ENCODE data around the gene DRAM1. TPM values are rescaled to one million over a fixed set of nuclear protein-coding genes. Genes with fewer than 3 reads are reported as not detected.
"Not testable (repeated sequence)": the region's sequence is repeated elsewhere in the genome, so short reads cannot be mapped to it uniquely, and the experiment has no call there.

DRAM1 gene
- total and polyA plus RNA-seq, 2 of the 4 experiments (the other 2 are of a cell fraction) = 20.0 to 27.2 TPM

DNA sequence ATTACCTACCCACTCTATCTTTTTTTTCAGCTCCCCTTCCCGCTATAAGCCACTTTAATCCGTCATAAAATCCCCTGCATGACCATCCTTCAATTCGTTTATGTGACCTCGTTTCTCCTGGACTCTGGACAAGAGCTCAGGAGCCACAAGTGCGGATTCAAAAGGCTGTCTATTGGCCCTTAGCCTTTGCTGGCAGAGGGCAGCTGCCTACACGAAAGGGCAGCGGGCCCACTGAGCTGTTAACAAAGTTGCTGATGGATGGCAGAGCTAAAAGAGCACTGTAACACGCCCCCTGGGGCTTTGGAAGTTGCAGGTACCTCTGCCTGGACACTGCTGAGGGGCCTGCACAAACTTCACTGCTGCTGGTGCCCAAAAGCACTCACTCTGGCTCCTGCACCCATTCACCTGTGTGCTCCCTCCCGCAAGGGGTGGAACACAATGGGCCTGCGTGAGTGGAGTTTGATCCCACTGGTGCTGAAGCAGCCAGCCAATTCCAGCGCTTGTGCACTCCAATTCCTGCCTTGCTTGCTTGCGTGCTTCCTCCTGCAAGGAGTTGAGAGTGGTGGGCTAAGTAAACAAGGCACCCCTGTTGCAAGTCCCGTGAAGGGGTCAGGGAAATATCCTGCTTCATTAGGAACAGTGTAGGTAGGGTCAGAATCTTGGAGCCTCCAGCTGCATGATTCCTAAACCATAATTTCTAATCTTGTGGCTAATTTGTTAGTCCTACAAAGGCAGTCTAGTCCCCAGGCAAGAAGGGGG lies 10.6 kb upstream of the DRAM1 start (continued):
- no peak for TF ChIP-seq BHLHE40 (IDR thresholded peaks at IDR 0.05; ENCODE audit: low read depth, low read length)

DNA sequence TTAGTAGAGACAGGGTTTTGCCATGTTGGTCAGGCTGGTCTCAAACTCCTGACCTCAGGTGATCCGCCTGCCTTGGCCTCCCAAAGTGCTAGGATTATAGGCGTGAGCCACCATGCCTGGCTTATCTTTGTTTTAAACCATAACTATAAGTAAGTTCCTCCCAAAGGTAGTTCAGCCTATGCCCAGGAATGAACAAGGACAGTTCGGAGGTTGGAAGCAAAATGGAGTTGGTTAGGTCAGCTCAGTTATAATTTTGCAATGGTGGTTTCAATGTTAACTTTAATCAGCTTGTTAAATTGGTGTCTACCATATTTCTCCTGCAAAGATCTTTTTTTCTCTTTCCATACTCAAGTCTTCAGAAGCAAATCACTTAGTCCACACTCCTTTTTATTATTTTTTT lies 9.8 kb upstream of the DRAM1 start:
- H3K23ac ChIP-seq (ENCODE audit: low read depth, low read length); ATAC-seq (ENCODE audit: low read depth); in situ Hi-C loops (cut with MboI; ENCODE audit: low sequenced_read_pairs); H4K5ac ChIP-seq (ENCODE audit: low read depth, low read length); H3K36me3 ChIP-seq (ENCODE audit: control insufficient read depth, insufficient read depth, low read length); H2BK120ac ChIP-seq (ENCODE audit: low read depth, low read length); H3K4me1 ChIP-seq (ENCODE audit: control insufficient read depth, insufficient read depth, low read length); H2AK9ac ChIP-seq (replicated peaks; ENCODE audit: low read depth, low read length, poor library complexity); H2BK20ac ChIP-seq (ENCODE audit: low read depth, low read length); H3K9ac ChIP-seq (ENCODE audit: low read depth, low read length); H3K79me1 ChIP-seq (ENCODE audit: low read depth in 1 of 2, low read length in 2 of 2); H4K91ac ChIP-seq (ENCODE audit: insufficient read depth, low read depth, low read length); H2AFZ ChIP-seq (replicated peaks; ENCODE audit: low read length, poor library complexity); dilution Hi-C loops (cut with HindIII; ENCODE audit: low sequenced_read_pairs, unreplicated experiment); H3K4ac ChIP-seq (ENCODE audit: low read depth, low read length); H2BK15ac ChIP-seq (ENCODE audit: low read depth, low read length); H3K9me3 ChIP-seq (ENCODE audit: control insufficient read depth, insufficient read depth, low read length); H3K4me3 ChIP-seq (ENCODE audit: insufficient read depth, low read depth, low read length); H2AK5ac ChIP-seq (ENCODE audit: low read depth, low read length); H4K8ac ChIP-seq (ENCODE audit: low read depth in 2 of 2, low read length in 2 of 2); POLR2A ChIA-PET (ENCODE audit: unreplicated experiment); H3K9me1 ChIP-seq (ENCODE audit: insufficient read depth, low read length); H2BK5ac ChIP-seq (ENCODE audit: low read depth, low read length, poor library complexity, severe bottlenecking); H3K18ac ChIP-seq (ENCODE audit: low read depth, low read length); H3K56ac ChIP-seq (ENCODE audit: extremely low read depth, insufficient read depth, low read length); H3K14ac ChIP-seq (replicated peaks; ENCODE audit: low read depth, low read length); H3K4me2 ChIP-seq (ENCODE audit: low read depth, low read length); BruUV-seq (replicated peaks); H3K27me3 ChIP-seq (ENCODE audit: control insufficient read depth, insufficient read depth, low read length); DNase-seq; H3K27ac ChIP-seq (ENCODE audit: insufficient read depth, low read length); H4K20me1 ChIP-seq (ENCODE audit: insufficient read depth, low read length); intact Hi-C loops (cut with micrococcal nuclease): not testable (repeated sequence)
- CTCF ChIA-PET = interaction anchor here (0.9 to 1.0 kb wide), 2 partner anchors 28 to 94 kb away, joined by 3 to 4 read pairs; no protein-coding TSS in a partner anchor
- WGBS, 2 experiments (ENCODE audit: extremely low coverage in 2 of 2, insufficient read length in 1 of 2) = no CpG with 5 or more reads among the region's 3 CpGs

All from IMR-90 (cell line).